ENCODE measurements around the gene SUN1.

- TF ChIP-seq CBFB (CRISPR knock-in tag; IDR thresholded peaks at IDR 0.05; ENCODE audit: low read depth) (no peak), USF1 (CRISPR knock-in tag; IDR thresholded peaks at IDR 0.05) (no peak), SP1 (CRISPR knock-in tag; conservative IDR thresholded peaks at IDR 0.05) (no peak), CTCF (IDR thresholded peaks at IDR 0.05) (no peak), TP53 (CRISPR knock-in tag; IDR thresholded peaks at IDR 0.05) (no peak), ETV6 (CRISPR knock-in tag; IDR thresholded peaks at IDR 0.05) (no peak)
These were observed 68.2 kb downstream of the SUN1 start for GRCh38 chr7:900331-901040.
